ENCODE measurements around the gene UQCRC1.

The UQCRC1 gene

GRCh38 chr3:48624767-48625166 lies 15.3 kb upstream of the UQCRC1 start (continued):
- TF ChIP-seq KLF16 (tag by site-specific recombination; IDR thresholded peaks at IDR 0.05) (no peak), PBX3 (CRISPR knock-in tag; IDR thresholded peaks at IDR 0.05) (no peak), KLF8 (tag by site-specific recombination; IDR thresholded peaks at IDR 0.05) (no peak), ZNF558 (tag by site-specific recombination; IDR thresholded peaks at IDR 0.05) (no peak), SALL2 (tag by site-specific recombination; IDR thresholded peaks at IDR 0.05; ENCODE audit: borderline replicate concordance) (no peak), ZNF133 (tag by site-specific recombination; IDR thresholded peaks at IDR 0.05) (no peak), BCL11B (tag by site-specific recombination; IDR thresholded peaks at IDR 0.05; ENCODE audit: low read depth) (no peak)

GRCh38 chr3:48623851-48624547 lies 14.6 kb upstream of the UQCRC1 start:
- H3K4me3 ChIP-seq (ENCODE audit: low read depth, low read length), result no peak overlapping the region
- H3K4me1 ChIP-seq (ENCODE audit: control insufficient read depth, insufficient read depth, low read length), result no peaks in the 10 kb centered on the region
- no peaks in the 10 kb centered on the region for H3K9me3 ChIP-seq (ENCODE audit: control insufficient read depth, insufficient read depth, low read depth, low read length)
- ChIA-PET CTCF (interaction anchor here (0.5 to 0.9 kb wide), 2 partner anchors 10 to 364 kb away, joined by 3 read pairs; no protein-coding TSS in a partner anchor), POLR2A (interaction anchor here (0.6 to 1.2 kb wide), 3 partner anchors 11 to 44 kb away, joined by 5 to 9 read pairs (median 7); partner anchors contain the start of gene SLC26A6)
- peaks cover 0 to 42% of the 10 kb centered on the region in 2 experiments; a peak in 1 of 3 replicates for H3K36me3 ChIP-seq (ENCODE audit: control insufficient read depth in 2 of 2, insufficient read depth in 1 of 2, low read length in 2 of 2)
- no peak overlapping the region for H3K27ac ChIP-seq (ENCODE audit: extremely low read depth, low read depth, low read length)
- TF ChIP-seq ZBTB7A (tag by site-specific recombination; IDR thresholded peaks at IDR 0.05; ENCODE audit: low read depth), result no peak
- no peak for TF ChIP-seq SALL2 (tag by site-specific recombination; IDR thresholded peaks at IDR 0.05; ENCODE audit: borderline replicate concordance)
- no peak for TF ChIP-seq ZNF558 (tag by site-specific recombination; IDR thresholded peaks at IDR 0.05)
- TF ChIP-seq ZNF677 (tag by site-specific recombination; IDR thresholded peaks at IDR 0.05), result no peak
- TF ChIP-seq ZNF19 (tag by site-specific recombination; IDR thresholded peaks at IDR 0.05; ENCODE audit: low read depth), result no peak
- TF ChIP-seq ZFP3 (tag by site-specific recombination; IDR thresholded peaks at IDR 0.05; ENCODE audit: low read depth), result no peak
- TF ChIP-seq SP2 (tag by site-specific recombination; IDR thresholded peaks at IDR 0.05), result no peak
- no peak for TF ChIP-seq MYNN (tag by site-specific recombination; IDR thresholded peaks at IDR 0.05; ENCODE audit: borderline replicate concordance)
- TF ChIP-seq ATF2 (tag by site-specific recombination; IDR thresholded peaks at IDR 0.05; ENCODE audit: low read depth), result no peak
- no peak for TF ChIP-seq ZNF560 (tag by site-specific recombination; IDR thresholded peaks at IDR 0.05; ENCODE audit: borderline replicate concordance)
- TF ChIP-seq ZNF449 (tag by site-specific recombination; IDR thresholded peaks at IDR 0.05), result no peak
- TF ChIP-seq ZNF202 (tag by site-specific recombination; IDR thresholded peaks at IDR 0.05; ENCODE audit: borderline replicate concordance), result no peak
- no peak for TF ChIP-seq ZNF302 (tag by site-specific recombination; IDR thresholded peaks at IDR 0.05; ENCODE audit: low read depth)
- TF ChIP-seq ZNF571 (tag by site-specific recombination; IDR thresholded peaks at IDR 0.05), result no peak
- TF ChIP-seq ZNF266 (tag by site-specific recombination; IDR thresholded peaks at IDR 0.05; ENCODE audit: low read depth), result no peak
